Limb (tissue), 2 donors: ENCODE data around the gene DYRK1A.
A peak's percentile ranks its signal among the peaks of the same experiment; 100 is the strongest.
"Not testable (repeated sequence)": the region's sequence is repeated elsewhere in the genome, so short reads cannot be mapped to it uniquely, and the experiment has no call there.

Source experiments
- DNase-seq, 2 donors: peaks; one replicate each; pipeline ENCODE4 v3.0.0-alpha.2; 2016; ENCODE audit errors: extremely low spot score in 2 of 2

DYRK1A gene

GRCh38 chr21:37527103-37527502, 160.5 kb downstream of the DYRK1A start:
- no peak for DNase-seq

GRCh38 chr21:37527716-37528115, 161.1 kb downstream of the DYRK1A start:
- no peak for DNase-seq

- DNase-seq, result no peak
Measured at GRCh38 chr21:37528150-37528937, 161.8 kb downstream of the DYRK1A start.

- no peak for DNase-seq
Measured at GRCh38 chr21:37529649-37530048, 163.1 kb downstream of the DYRK1A start.

- DNase-seq, result no peak
Measured at GRCh38 chr21:37530901-37531351, 164.4 kb downstream of the DYRK1A start.

- DNase-seq, result no peak
Measured at GRCh38 chr21:37531431-37531932, 164.9 kb downstream of the DYRK1A start.

GRCh38 chr21:37532868-37533780, 166.6 kb downstream of the DYRK1A start:
- no peak for DNase-seq

GRCh38 chr21:37534431-37534830, 167.9 kb downstream of the DYRK1A start:
- no peak for DNase-seq

GRCh38 chr21:37535130-37535529, 168.6 kb downstream of the DYRK1A start:
- DNase-seq, result no peak

- no peak for DNase-seq
Measured at GRCh38 chr21:37535672-37536071, 169.1 kb downstream of the DYRK1A start.

- no peak for DNase-seq
Measured at GRCh38 chr21:37536616-37537278, 170.2 kb downstream of the DYRK1A start.

GRCh38 chr21:37537391-37537996, 170.9 kb downstream of the DYRK1A start:
- no peak for DNase-seq

GRCh38 chr21:37538971-37539590, 172.5 kb downstream of the DYRK1A start:
- DNase-seq, result no peak

- not testable (repeated sequence) for DNase-seq
Measured at GRCh38 chr21:37541128-37541527, 174.6 kb downstream of the DYRK1A start.

GRCh38 chr21:37542512-37542911, 175.9 kb downstream of the DYRK1A start:
- no peak for DNase-seq

GRCh38 chr21:37546299-37546908, 179.8 kb downstream of the DYRK1A start:
- no peak for DNase-seq

- no peak for DNase-seq
Measured at GRCh38 chr21:37546949-37547614, 180.5 kb downstream of the DYRK1A start.

GRCh38 chr21:37547615-37548200, 181.1 kb downstream of the DYRK1A start:
- DNase-seq, result peak in 1 of 2 donors; percentile 39

GRCh38 chr21:37548521-37548981, 182.0 kb downstream of the DYRK1A start:
- no peak for DNase-seq
